H9 (cell line): ENCODE results near the gene MMP24OS. TPM values are rescaled to one million over a fixed set of nuclear protein-coding genes. Genes with fewer than 3 reads are reported as not detected.

Experiments used
- DNase-seq: peaks from one replicate; pipeline ENCODE4 v3.0.0-alpha.2; 2017
- H2AFZ ChIP-seq: one replicate; pipeline ENCODE4 v1.6.1; 2013; ENCODE audit warnings: mild to moderate bottlenecking, low read length, control low read depth, moderate library complexity
- H2AK5ac ChIP-seq: 2 replicates; pipeline ENCODE4 v1.6.1; 2013; ENCODE audit warnings: low read length, control low read depth, mixed read lengths; ENCODE audit not compliant: insufficient read length
- H2BK120ac ChIP-seq: one replicate; pipeline ENCODE4 v1.6.1; 2013; ENCODE audit warnings: low read depth, mild to moderate bottlenecking, low read length, control low read depth, inconsistent platforms; ENCODE audit not compliant: poor library complexity, severe bottlenecking
- H2BK12ac ChIP-seq: 2 replicates; pipeline ENCODE4 v1.6.1; 2013; ENCODE audit warnings: low read length, control low read depth, mixed read lengths, low read depth; ENCODE audit not compliant: insufficient read length
- H2BK15ac ChIP-seq: 2 replicates; pipeline ENCODE4 v1.6.1; 2013; ENCODE audit warnings: low read depth, low read length, control low read depth
- H2BK20ac ChIP-seq: one replicate; pipeline ENCODE4 v1.6.1; 2013; ENCODE audit warnings: low read depth, mild to moderate bottlenecking, low read length, control low read depth, inconsistent platforms; ENCODE audit not compliant: poor library complexity, severe bottlenecking
- H2BK5ac ChIP-seq: 2 replicates; pipeline ENCODE4 v1.6.1; 2013; ENCODE audit warnings: low read length, control low read depth, mixed read lengths; ENCODE audit not compliant: insufficient read length
- H3K14ac ChIP-seq: 2 replicates; pipeline ENCODE4 v1.6.1; 2013; ENCODE audit warnings: low read length, control low read depth; ENCODE audit not compliant: insufficient read depth
- H3K18ac ChIP-seq: 2 replicates; pipeline ENCODE4 v1.6.1; 2013; ENCODE audit warnings: low read depth, mild to moderate bottlenecking, mixed read lengths, low read length, control low read depth; ENCODE audit not compliant: insufficient read length
- H3K23ac ChIP-seq: 2 replicates; pipeline ENCODE4 v1.6.1; 2013; ENCODE audit warnings: low read length, control low read depth, mixed read lengths, low read depth; ENCODE audit not compliant: insufficient read length
- H3K23me2 ChIP-seq: 2 replicates; pipeline ENCODE4 v1.6.1; 2013; ENCODE audit warnings: low read depth, mild to moderate bottlenecking, mixed read lengths, low read length, control low read depth; ENCODE audit not compliant: insufficient read length, poor library complexity, severe bottlenecking
- H3K27ac ChIP-seq: 2 replicates; pipeline ENCODE4 v1.5.1; 2013; ENCODE audit warnings: low read length, control low read depth, mixed read lengths, low read depth; ENCODE audit not compliant: insufficient read length
- H3K27me3 ChIP-seq: 2 replicates; pipeline ENCODE4 v1.6.1; 2013; ENCODE audit warnings: low read length, control low read depth, inconsistent platforms; ENCODE audit not compliant: insufficient read depth
- H3K4ac ChIP-seq: 2 replicates; pipeline ENCODE4 v1.6.1; 2013; ENCODE audit warnings: low read depth, mild to moderate bottlenecking, control low read depth, inconsistent platforms, low read length, moderate library complexity
- H3K4me1 ChIP-seq: 2 replicates; pipeline ENCODE4 v1.6.1; 2013; ENCODE audit warnings: low read length, control low read depth, inconsistent platforms; ENCODE audit not compliant: insufficient read depth
- H3K4me2 ChIP-seq: 2 replicates; pipeline ENCODE4 v1.6.1; 2013; ENCODE audit warnings: low read length, control low read depth, mixed read lengths; ENCODE audit not compliant: insufficient read length, insufficient read depth
- H3K56ac ChIP-seq: 2 replicates; pipeline ENCODE4 v1.6.1; 2013; ENCODE audit warnings: low read depth, mild to moderate bottlenecking, mixed read lengths, low read length, control low read depth; ENCODE audit not compliant: insufficient read length
- H3K79me1 ChIP-seq: 2 replicates; pipeline ENCODE4 v1.6.1; 2013; ENCODE audit warnings: low read depth, mild to moderate bottlenecking, moderate library complexity, low read length, control low read depth, inconsistent platforms; ENCODE audit not compliant: insufficient read depth, poor library complexity, severe bottlenecking
- H3K79me2 ChIP-seq: 2 replicates; pipeline ENCODE4 v1.6.1; 2013; ENCODE audit warnings: low read length, control low read depth, inconsistent platforms; ENCODE audit not compliant: insufficient read depth
- H3K9ac ChIP-seq: 2 replicates; pipeline ENCODE4 v1.6.1; 2013; ENCODE audit warnings: low read length, control low read depth, mixed read lengths; ENCODE audit not compliant: insufficient read length; ENCODE audit errors: extremely low read depth
- H3K9me3 ChIP-seq: one replicate; pipeline ENCODE4 v1.6.1; 2013; ENCODE audit warnings: low read depth, low read length, inconsistent platforms; ENCODE audit not compliant: control insufficient read depth
- H3T11ph ChIP-seq: one replicate; pipeline ENCODE4 v1.6.1; 2013; ENCODE audit warnings: mild to moderate bottlenecking, low read length, control low read depth, inconsistent platforms
- H4K20me1 ChIP-seq: one replicate; pipeline ENCODE4 v1.6.1; 2013; ENCODE audit not compliant: control insufficient read depth, insufficient read length, insufficient read depth
- H4K5ac ChIP-seq: 2 replicates; pipeline ENCODE4 v1.6.1; 2013; ENCODE audit warnings: low read depth, mild to moderate bottlenecking, mixed read lengths, low read length, control low read depth; ENCODE audit not compliant: insufficient read length
- H4K8ac ChIP-seq: replicated peaks from 2 replicates; pipeline ENCODE4 v1.6.1; 2013; ENCODE audit warnings: low read length, control low read depth, mixed read lengths, low read depth; ENCODE audit not compliant: insufficient read length
- H4K91ac ChIP-seq: 2 replicates; pipeline ENCODE4 v1.6.1; 2013; ENCODE audit warnings: low read depth, mild to moderate bottlenecking, moderate library complexity, mixed read lengths, low read length, control low read depth; ENCODE audit not compliant: insufficient read length
- H3K27ac Mint-ChIP-seq, 3 experiments: 2 replicates in 2 of 3; 3 replicates in 1 of 3; pipeline ENCODE4 v1.8.0; 2020 to 2021; ENCODE audit warnings: mixed read lengths in 3 of 3, mild to moderate bottlenecking in 1 of 3, moderate library complexity in 1 of 3
- H3K27me3 Mint-ChIP-seq: 2 replicates; pipeline ENCODE4 v1.8.0; 2021; ENCODE audit warnings: low read depth, mild to moderate bottlenecking, moderate library complexity, mixed read lengths
- H3K36me3 Mint-ChIP-seq, 3 experiments: 2 replicates in 2 of 3; 3 replicates in 1 of 3; pipeline ENCODE4 v1.8.0; 2020 to 2021; ENCODE audit warnings: low read depth in 3 of 3, mixed read lengths in 3 of 3; ENCODE audit not compliant: insufficient read depth in 1 of 3
- H3K4me1 Mint-ChIP-seq, 2 experiments: 2 replicates each; pipeline ENCODE4 v1.8.0; 2020; ENCODE audit warnings: mixed read lengths in 2 of 2
- H3K4me3 Mint-ChIP-seq, 2 experiments: 2 replicates in 1 of 2; 3 replicates in 1 of 2; pipeline ENCODE4 v1.8.0; 2020 to 2021; ENCODE audit warnings: mild to moderate bottlenecking in 2 of 2, mixed read lengths in 2 of 2, moderate library complexity in 1 of 2
- H3K9me3 Mint-ChIP-seq, 2 experiments: 2 replicates in 1 of 2; 3 replicates in 1 of 2; pipeline ENCODE4 v1.8.0; 2020; ENCODE audit warnings: mild to moderate bottlenecking in 2 of 2, mixed read lengths in 2 of 2, moderate library complexity in 1 of 2
- CTCF ChIP-seq: fragments of 200-600 bp; sonication (generic); conservative IDR thresholded peaks from 3 replicates; pipeline ENCODE4 v1.8.0; 2021; ENCODE audit warnings: antibody characterized with exemption, mild to moderate bottlenecking
- WGBS: extraction: QIAGEN DNeasy Blood & Tissue Kit; methylation state at CpG from one replicate; pipeline ENCODE4 v1.1.7; 2013; ENCODE audit warnings: missing lambda C conversion rate, low lambda C conversion rate, mixed read lengths; ENCODE audit not compliant: insufficient read length; ENCODE audit errors: extremely low coverage; 5-methylcytosine and 5-hydroxymethylcytosine counted together
- total RNA-seq: library from RNA; stranded (reverse); gene quantifications from 2 replicates; pipeline ENCODE4 v1.2.1, GENCODE V29; 2021

MMP24OS gene
- total RNA-seq, 1 experiment from 2014 or later, result 43.8 TPM

GRCh38 chr20:35285806-35286076 is 7.8 kb upstream of the MMP24OS start:
- H2AFZ ChIP-seq, result no peak overlapping the region
- H3K4ac ChIP-seq, result no peak overlapping the region
- H3K18ac ChIP-seq, result no peak overlapping the region
- H4K91ac ChIP-seq, result no peak overlapping the region
- no peak overlapping the region for H3K27ac ChIP-seq
- H2BK5ac ChIP-seq, result no peak overlapping the region
- no peak overlapping the region for H4K8ac ChIP-seq
- Mint-ChIP-seq H3K27me3 (peaks cover 7% of the 10 kb centered on the region), H3K9me3 (no peaks in the 10 kb centered on the region), H3K4me3 (peak overlapping the region; percentile 88 to 96), H3K4me1 (peaks cover 18 to 20% of the 10 kb centered on the region in 2 experiments), H3K36me3 (peaks cover 4 to 26% (median 26%) of the 10 kb centered on the region in 3 experiments), H3K27ac (peak overlapping the region in 1 of 3 experiments; percentile 10; a peak in 1 of 7 replicates)
- no peak overlapping the region for H3K9ac ChIP-seq
- H3K14ac ChIP-seq, result no peak overlapping the region
- H3T11ph ChIP-seq, result no peak overlapping the region
- no peak overlapping the region for H2BK15ac ChIP-seq
- no peak overlapping the region for H2BK20ac ChIP-seq
- peaks cover 4% of the 10 kb centered on the region for H3K23me2 ChIP-seq
- H3K9me3 ChIP-seq, result no peaks in the 10 kb centered on the region
- H3K79me1 ChIP-seq, result no peaks in the 10 kb centered on the region
- no CpG with 5 or more reads among the region's 5 CpGs for WGBS
- no peak overlapping the region for H2BK12ac ChIP-seq
- H3K56ac ChIP-seq, result no peak overlapping the region
- no peak overlapping the region for H2AK5ac ChIP-seq
- TF ChIP-seq CTCF, result no peak
- no peak overlapping the region for H3K23ac ChIP-seq
- H2BK120ac ChIP-seq, result no peak overlapping the region
- no peaks in the 10 kb centered on the region for H3K27me3 ChIP-seq
- H3K4me1 ChIP-seq, result peaks cover 7% of the 10 kb centered on the region
- H3K4me2 ChIP-seq, result peak overlapping the region; percentile 93
- peaks cover 11% of the 10 kb centered on the region for H3K79me2 ChIP-seq
- H4K5ac ChIP-seq, result no peak overlapping the region
- DNase-seq, result no peak
- H4K20me1 ChIP-seq, result no peaks in the 10 kb centered on the region
